A673 (cell line): ENCODE results near the gene RIN1.

Source experiments
- CTCF ChIP-seq: fragments of 300-800, 200-600 bp; sonication (generic); conservative IDR thresholded peaks from 2 replicates; pipeline ENCODE4 v1.5.1; 2017; ENCODE audit warnings: low read depth, mild to moderate bottlenecking, antibody characterized with exemption, low read length, moderate library complexity, mixed read lengths
- EZH2 ChIP-seq: fragments of 200-600 bp; sonication (generic); IDR thresholded peaks from 2 replicates; pipeline ENCODE4 v1.6.1; 2017; ENCODE audit warnings: borderline replicate concordance, low read depth, mild to moderate bottlenecking, mixed read lengths, antibody characterized with exemption, low read length; ENCODE audit not compliant: poor library complexity, severe bottlenecking

- TF ChIP-seq CTCF (no peak), EZH2 (no peak)
Measured at GRCh38 chr11:66339686-66340483, 3.7 kb upstream of the RIN1 start.
